ENCODE measurements around the gene HIRA.

HIRA gene

GRCh38 chr22:19434401-19434800 lies 2.9 kb upstream of the HIRA start:
- Histone ChIP-seq H2AFZ (ENCODE audit: low read length) (no peak overlapping the region), H4K91ac (ENCODE audit: low read depth, low read length, poor library complexity) (no peak overlapping the region), H3K23ac (ENCODE audit: low read depth, low read length, poor library complexity) (no peak overlapping the region), H3K14ac (ENCODE audit: low read length) (no peak overlapping the region), H3K9ac (ENCODE audit: low read depth, low read length, poor library complexity) (no peak overlapping the region), H3K4me1 (ENCODE audit: control insufficient read depth in 2 of 2, insufficient read depth in 1 of 2, low read depth in 1 of 2, low read length in 2 of 2) (peaks cover 5 to 18% of the 10 kb centered on the region in 2 donors), H3K4ac (ENCODE audit: low read length) (no peak overlapping the region), H2BK120ac (ENCODE audit: low read depth, low read length) (no peak overlapping the region), H2BK12ac (ENCODE audit: low read length) (no peak overlapping the region), H3K27me3 (ENCODE audit: control insufficient read depth in 3 of 3, insufficient read depth in 3 of 3, low read depth in 1 of 3, low read length in 3 of 3) (no peaks in the 10 kb centered on the region), H3K9me3 (replicated peaks in 1 of 2; ENCODE audit: control insufficient read depth in 2 of 2, insufficient read depth in 1 of 2, low read depth in 1 of 2, low read length in 2 of 2) (no peaks in the 10 kb centered on the region), H2BK15ac (ENCODE audit: low read length) (no peak overlapping the region), H3K18ac (ENCODE audit: low read length) (no peak overlapping the region), H2BK5ac (ENCODE audit: low read length) (no peak overlapping the region), H3K79me1 (ENCODE audit: low read depth, low read length) (peaks cover 3% of the 10 kb centered on the region), H3K4me3 (ENCODE audit: low read length in 2 of 2) (no peak overlapping the region), H3K4me2 (ENCODE audit: insufficient read depth, low read length, poor library complexity, severe bottlenecking) (no peak overlapping the region), H4K8ac (ENCODE audit: low read depth, low read length) (no peak overlapping the region), H3K27ac (replicated peaks; ENCODE audit: low read length) (no peak overlapping the region), H3K36me3 (replicated peaks in 1 of 2; ENCODE audit: control insufficient read depth in 2 of 2, insufficient read depth in 2 of 2, low read length in 2 of 2) (peaks cover 15 to 44% of the 10 kb centered on the region in 2 donors), H2AK5ac (ENCODE audit: low read depth, low read length) (no peak overlapping the region)
- no peak for DNase-seq (ENCODE audit: low spot score)
- WGBS, 2 donors (ENCODE audit: extremely low coverage in 2 of 2, insufficient read length in 2 of 2, insufficient replicate concordance in 1 of 2), result no CpG with 5 or more reads among the region's 7 CpGs

- peak within 1 kb of the TSS; percentile 91 for H2AFZ ChIP-seq (ENCODE audit: low read length)
- peak within 1 kb of the TSS; percentile 87 for H3K27ac ChIP-seq (replicated peaks; ENCODE audit: low read length)
- DNase-seq (ENCODE audit: low spot score), result peak; percentile 81
- no peak within 1 kb of the TSS for H3K4ac ChIP-seq (ENCODE audit: low read length)
- peak within 1 kb of the TSS; percentile 100 for H3K23ac ChIP-seq (ENCODE audit: low read depth, low read length, poor library complexity)
- WGBS, 2 donors (ENCODE audit: extremely low coverage in 2 of 2, insufficient read length in 2 of 2, insufficient replicate concordance in 1 of 2), result no CpG with 5 or more reads among the region's 74 CpGs
- H2BK12ac ChIP-seq (ENCODE audit: low read length), result no peak within 1 kb of the TSS
- H2BK15ac ChIP-seq (ENCODE audit: low read length), result no peak within 1 kb of the TSS
- peak within 1 kb of the TSS; percentile 96 for H3K9ac ChIP-seq (ENCODE audit: low read depth, low read length, poor library complexity)
- no peak within 1 kb of the TSS for H4K8ac ChIP-seq (ENCODE audit: low read depth, low read length)
- H3K4me2 ChIP-seq (ENCODE audit: insufficient read depth, low read length, poor library complexity, severe bottlenecking), result peak within 1 kb of the TSS; percentile 96
- H3K79me1 ChIP-seq (ENCODE audit: low read depth, low read length), result peaks cover 3% of the 10 kb centered on the region
- no peaks in the 10 kb centered on the region for H3K9me3 ChIP-seq (replicated peaks in 1 of 2; ENCODE audit: control insufficient read depth in 2 of 2, insufficient read depth in 1 of 2, low read depth in 1 of 2, low read length in 2 of 2)
- peak within 1 kb of the TSS; percentile 50 for H4K91ac ChIP-seq (ENCODE audit: low read depth, low read length, poor library complexity)
- peak within 1 kb of the TSS; percentile 39 for H3K14ac ChIP-seq (ENCODE audit: low read length)
- H3K4me1 ChIP-seq (ENCODE audit: control insufficient read depth in 2 of 2, insufficient read depth in 1 of 2, low read depth in 1 of 2, low read length in 2 of 2), result peaks cover 5 to 18% of the 10 kb centered on the region in 2 donors
- H3K27me3 ChIP-seq (ENCODE audit: control insufficient read depth in 3 of 3, insufficient read depth in 3 of 3, low read depth in 1 of 3, low read length in 3 of 3), result no peaks in the 10 kb centered on the region
- no peak within 1 kb of the TSS for H2BK120ac ChIP-seq (ENCODE audit: low read depth, low read length)
- H3K36me3 ChIP-seq (replicated peaks in 1 of 2; ENCODE audit: control insufficient read depth in 2 of 2, insufficient read depth in 2 of 2, low read length in 2 of 2), result peaks cover 15 to 45% of the 10 kb centered on the region in 2 donors
- H3K4me3 ChIP-seq (ENCODE audit: low read length in 2 of 2), result peak within 1 kb of the TSS; percentile 94 to 95
- H2BK5ac ChIP-seq (ENCODE audit: low read length), result peak within 1 kb of the TSS; percentile 93
- H3K18ac ChIP-seq (ENCODE audit: low read length), result peak within 1 kb of the TSS; percentile 97
- peak within 1 kb of the TSS; percentile 81 for H2AK5ac ChIP-seq (ENCODE audit: low read depth, low read length)
These were observed 759 bp upstream of the HIRA start, which contains the start of gene MRPL40 for GRCh38 chr22:19432133-19432851. Gene MRPL40, plus strand, starts transcription at chr22:19432545. Its CDS starts 10 bp downstream, at chr22:19432555.

- Histone ChIP-seq H4K91ac (ENCODE audit: low read depth, low read length, poor library complexity) (no peak overlapping the region), H4K8ac (ENCODE audit: low read depth, low read length) (no peak overlapping the region), H3K79me1 (ENCODE audit: low read depth, low read length) (peaks cover 3% of the 10 kb centered on the region), H3K4me1 (ENCODE audit: control insufficient read depth in 2 of 2, insufficient read depth in 1 of 2, low read depth in 1 of 2, low read length in 2 of 2) (peaks cover 5 to 18% of the 10 kb centered on the region in 2 donors), H3K23ac (ENCODE audit: low read depth, low read length, poor library complexity) (peak overlapping the region; percentile 100), H3K27me3 (ENCODE audit: control insufficient read depth in 3 of 3, insufficient read depth in 3 of 3, low read depth in 1 of 3, low read length in 3 of 3) (no peaks in the 10 kb centered on the region), H3K14ac (ENCODE audit: low read length) (no peak overlapping the region), H2BK5ac (ENCODE audit: low read length) (peak overlapping the region; percentile 35), H2AK5ac (ENCODE audit: low read depth, low read length) (no peak overlapping the region), H3K27ac (replicated peaks; ENCODE audit: low read length) (no peak overlapping the region), H2BK12ac (ENCODE audit: low read length) (no peak overlapping the region), H3K4me2 (ENCODE audit: insufficient read depth, low read length, poor library complexity, severe bottlenecking) (peak overlapping the region; percentile 66), H2BK120ac (ENCODE audit: low read depth, low read length) (peak overlapping the region; percentile 0), H3K18ac (ENCODE audit: low read length) (peak overlapping the region; percentile 88), H3K36me3 (replicated peaks in 1 of 2; ENCODE audit: control insufficient read depth in 2 of 2, insufficient read depth in 2 of 2, low read length in 2 of 2) (peaks cover 14 to 39% of the 10 kb centered on the region in 2 donors), H3K4me3 (ENCODE audit: low read length in 2 of 2) (peak overlapping the region; percentile 94 to 95), H3K9me3 (replicated peaks in 1 of 2; ENCODE audit: control insufficient read depth in 2 of 2, insufficient read depth in 1 of 2, low read depth in 1 of 2, low read length in 2 of 2) (no peaks in the 10 kb centered on the region), H3K4ac (ENCODE audit: low read length) (no peak overlapping the region), H2AFZ (ENCODE audit: low read length) (peak overlapping the region; percentile 78), H2BK15ac (ENCODE audit: low read length) (no peak overlapping the region), H3K9ac (ENCODE audit: low read depth, low read length, poor library complexity) (peak overlapping the region; percentile 86)
- DNase-seq (ENCODE audit: low spot score), result peak; percentile 39
- WGBS, 2 donors (ENCODE audit: extremely low coverage in 2 of 2, insufficient read length in 2 of 2, insufficient replicate concordance in 1 of 2), result no CpG with 5 or more reads among the region's 53 CpGs
These were observed 517 bp downstream of the HIRA start for GRCh38 chr22:19430890-19431541.

All from neuronal stem cell (in vitro differentiated cells).